NCI-H526 (cell line): ENCODE data around the gene MARK3.

ENCODE experiments used
- DNase-seq, 2 experiments: peaks; one replicate each; lab custom pipeline; 2025; lab: John Stamatoyannopoulos, UW

MARK3 gene

GRCh38 chr14:103550451-103551337, 165.5 kb downstream of the MARK3 start:
- peak; percentile 15 to 74 for DNase-seq

DNA sequence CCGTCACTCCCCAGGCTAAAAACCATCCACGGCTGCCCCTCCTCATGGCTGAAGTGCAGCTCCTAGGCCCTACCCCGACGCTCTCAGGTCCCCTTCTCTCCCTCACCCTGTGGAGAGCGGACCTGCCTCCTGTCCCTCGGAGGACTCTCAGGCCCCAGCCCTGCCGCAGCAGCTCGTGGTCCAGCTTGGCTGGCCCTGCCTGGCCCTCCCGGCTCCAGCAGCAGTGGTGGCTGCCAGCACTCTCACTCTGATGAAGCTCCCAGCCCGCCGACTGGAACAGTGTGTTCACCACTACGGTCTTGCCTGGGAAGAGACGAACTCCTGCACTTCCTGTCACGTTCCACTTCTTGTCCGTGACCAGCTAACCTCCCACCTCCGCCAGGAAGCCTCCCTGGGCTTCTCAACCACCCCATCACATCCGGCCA, 166.1 kb downstream of the MARK3 start:
- DNase-seq, result no peak

GRCh38 chr14:103552011-103552845, 167.0 kb downstream of the MARK3 start:
- no peak for DNase-seq

- no peak for DNase-seq
Observed at GRCh38 chr14:103552846-103553210, 167.6 kb downstream of the MARK3 start.
